Femur (tissue), 1 donor: Measurements from ENCODE around the gene MAP2K1.
"Not testable (repeated sequence)": the region's sequence is repeated elsewhere in the genome, so short reads cannot be mapped to it uniquely, and the experiment has no call there.

Source experiments
- DNase-seq: peaks from one replicate; pipeline ENCODE4 v3.0.0-alpha.2; 2017

Gene MAP2K1

DNA sequence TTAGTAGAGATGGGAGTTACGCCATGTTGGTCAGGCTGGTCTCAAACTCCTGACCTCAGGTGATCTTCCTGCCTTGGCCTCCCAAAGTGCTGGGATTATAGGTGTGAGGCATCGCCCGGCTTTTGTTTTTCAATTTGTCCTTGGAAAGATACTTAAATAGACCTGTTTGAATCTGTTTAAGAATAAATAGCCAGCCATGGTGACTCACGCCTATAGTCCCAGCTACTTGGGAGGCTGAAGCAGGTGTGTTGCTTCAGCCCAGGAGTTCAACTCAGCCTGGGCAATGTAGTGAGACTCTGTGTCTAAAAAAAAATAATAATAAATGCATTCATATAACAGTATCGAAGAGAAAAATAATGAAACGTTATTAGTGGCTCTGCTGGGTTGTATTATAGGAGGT lies 93.6 kb downstream of the MAP2K1 start:
- no peak for DNase-seq

DNA sequence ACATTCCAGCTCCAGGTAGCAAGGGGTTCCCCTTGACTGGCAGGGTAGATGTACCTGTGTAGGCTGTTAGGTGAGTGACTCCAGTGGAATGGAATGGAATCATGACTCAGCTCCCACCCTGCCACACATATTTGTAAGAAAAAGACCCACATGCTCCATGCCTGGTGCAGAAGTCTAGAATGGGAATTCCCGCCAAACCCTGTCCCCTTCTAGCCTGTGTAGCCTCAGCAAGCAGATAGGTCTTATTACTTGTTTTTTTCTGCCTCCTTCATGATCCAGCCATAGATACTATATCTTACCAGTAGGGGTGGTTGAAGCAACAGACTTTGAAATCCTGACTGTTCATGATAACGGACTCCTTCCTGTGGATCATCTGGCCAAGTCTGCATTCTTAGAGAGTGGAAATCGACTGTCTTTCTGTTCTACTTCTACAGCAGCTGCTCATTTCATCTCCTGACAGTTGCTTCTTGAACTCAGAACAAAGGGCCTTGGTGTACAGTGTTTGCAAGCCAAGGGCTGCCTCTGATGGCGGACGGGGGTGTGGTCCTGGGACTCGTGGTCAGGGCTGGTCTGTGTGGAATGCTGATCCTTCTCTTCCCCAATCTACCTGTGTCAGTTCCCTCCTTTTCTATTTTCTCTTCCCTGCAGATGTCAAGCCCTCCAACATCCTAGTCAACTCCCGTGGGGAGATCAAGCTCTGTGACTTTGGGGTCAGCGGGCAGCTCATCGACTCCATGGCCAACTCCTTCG lies 94.6 kb downstream of the MAP2K1 start:
- no peak for DNase-seq

DNA sequence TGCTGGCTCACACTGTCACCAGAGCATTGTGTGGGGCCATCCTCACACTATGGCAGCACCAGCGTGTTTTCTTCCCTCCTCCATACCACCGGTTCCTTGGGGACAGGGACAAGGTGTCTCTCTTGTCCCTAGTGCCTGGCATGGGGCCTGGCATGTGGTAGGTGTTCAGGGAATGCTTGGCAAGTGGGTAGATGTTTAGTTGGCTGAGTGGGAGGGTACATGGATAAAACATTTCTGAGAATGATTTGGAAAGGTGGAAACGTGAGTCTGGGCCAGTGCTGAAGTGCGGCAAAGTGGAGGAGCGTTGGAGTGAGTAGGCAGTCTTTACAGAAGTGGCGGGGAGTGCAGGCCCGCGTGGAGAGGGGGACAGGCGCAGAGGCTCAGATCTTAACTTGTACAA lies 95.8 kb downstream of the MAP2K1 start:
- no peak for DNase-seq

DNA sequence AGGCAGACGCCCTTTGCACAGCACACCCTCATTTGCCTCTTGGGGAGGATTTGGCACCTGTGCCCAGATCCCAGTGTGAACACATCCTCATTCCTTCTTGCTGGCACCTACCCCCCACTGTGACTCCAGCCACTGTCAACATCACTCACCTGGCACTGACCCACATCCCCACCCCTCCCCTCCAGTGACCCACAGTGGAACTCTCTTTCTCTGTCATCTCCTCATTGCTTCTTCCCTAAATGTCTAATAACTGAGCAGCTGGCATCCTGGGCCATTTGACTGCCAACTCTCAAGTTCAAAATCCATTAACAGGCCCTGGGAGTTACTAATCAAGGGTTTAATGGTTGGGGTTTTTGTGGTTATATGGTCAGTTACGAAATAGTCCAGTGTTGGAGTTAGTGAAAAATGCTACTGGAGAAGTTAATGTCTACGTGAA lies 96.4 kb downstream of the MAP2K1 start:
- no peak for DNase-seq

DNA sequence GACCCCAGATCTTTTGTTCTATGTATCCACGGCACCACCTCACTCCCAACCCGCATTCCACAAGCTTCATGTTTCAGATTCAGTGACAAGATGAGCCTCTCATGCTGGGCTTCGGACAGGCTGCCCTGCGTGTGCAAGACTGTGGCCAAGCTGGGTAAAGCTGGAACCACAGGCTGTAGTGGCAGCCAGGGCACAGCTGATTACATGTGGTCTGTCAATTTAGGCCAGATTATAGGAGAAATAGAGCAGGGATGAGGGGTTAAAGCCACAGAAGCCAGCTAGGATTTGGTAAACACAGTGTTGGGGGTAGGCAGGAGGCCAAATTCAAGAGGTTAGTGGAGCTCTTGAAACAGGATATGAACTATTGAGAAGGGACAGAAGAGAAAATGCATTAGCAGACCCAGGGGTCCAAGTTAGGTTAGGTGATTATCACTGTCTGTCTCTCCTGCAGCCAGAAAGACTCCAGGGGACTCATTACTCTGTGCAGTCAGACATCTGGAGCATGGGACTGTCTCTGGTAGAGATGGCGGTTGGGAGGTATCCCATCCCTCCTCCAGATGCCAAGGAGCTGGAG lies 97.9 kb downstream of the MAP2K1 start:
- DNase-seq = peak; percentile 31

DNA sequence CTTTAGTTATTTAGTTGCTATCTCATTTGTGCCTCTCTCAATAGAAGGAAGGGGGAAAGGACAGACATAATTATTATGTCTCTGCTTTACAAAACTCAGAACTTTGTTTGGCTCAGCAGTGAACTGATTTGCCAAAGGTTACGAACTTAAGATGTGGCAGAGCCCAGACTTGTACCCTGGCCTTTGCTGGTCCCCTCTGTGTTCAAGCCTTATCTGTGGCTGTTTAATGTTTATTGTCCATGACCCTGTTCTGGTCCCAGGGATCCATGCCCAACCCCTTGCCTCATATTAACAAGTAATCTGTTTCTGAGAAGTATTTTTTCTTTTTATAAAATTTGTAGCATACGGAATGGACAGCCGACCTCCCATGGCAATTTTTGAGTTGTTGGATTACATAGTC lies 100.2 kb downstream of the MAP2K1 start:
- no peak for DNase-seq

DNA sequence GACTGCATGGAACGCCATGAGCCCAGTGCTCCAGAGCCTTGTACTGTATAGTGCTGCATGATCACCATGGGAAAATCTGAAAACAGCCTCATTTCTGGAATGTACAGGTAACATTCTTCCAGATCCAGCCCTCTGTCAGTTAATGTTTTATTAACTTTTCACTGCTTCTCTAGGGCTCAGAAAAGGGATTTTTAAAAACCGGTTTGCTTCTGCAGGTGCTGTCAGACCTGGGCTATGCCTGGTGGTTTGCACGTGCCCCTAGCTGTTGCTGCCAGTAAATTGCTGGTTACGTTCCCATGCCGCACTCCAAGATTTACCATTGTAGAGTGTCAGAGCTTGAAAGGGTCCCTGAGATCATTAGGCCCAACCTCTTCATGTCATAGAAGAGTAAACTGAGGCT lies 101.8 kb downstream of the MAP2K1 start:
- no peak for DNase-seq

DNA sequence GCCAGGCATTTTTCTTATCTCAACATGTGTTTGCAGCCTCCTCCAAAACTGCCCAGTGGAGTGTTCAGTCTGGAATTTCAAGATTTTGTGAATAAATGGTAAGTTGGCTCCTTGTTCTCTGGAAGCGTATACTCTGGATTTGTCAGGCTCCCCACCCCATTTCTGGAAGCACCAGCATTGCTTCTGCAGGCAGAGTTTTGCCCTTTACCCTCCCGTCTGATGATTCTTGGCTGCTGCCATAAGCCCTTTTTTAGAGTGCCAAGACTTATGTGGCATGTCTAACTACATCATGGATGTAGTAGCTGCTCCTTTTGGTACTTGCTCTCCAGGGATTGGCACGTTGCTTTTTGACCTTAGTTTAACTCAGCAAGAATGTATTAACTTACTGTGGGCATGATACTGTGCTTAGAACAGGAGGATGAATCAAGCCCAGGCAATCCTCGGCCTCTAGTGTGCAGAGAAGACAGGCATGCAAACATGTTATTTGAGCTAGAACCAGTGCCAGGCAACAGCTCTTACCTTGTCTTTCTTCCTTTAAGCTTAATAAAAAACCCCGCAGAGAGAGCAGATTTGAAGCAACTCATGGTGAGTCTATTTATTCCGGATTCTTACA lies 102.6 kb downstream of the MAP2K1 start:
- DNase-seq = no peak

DNA sequence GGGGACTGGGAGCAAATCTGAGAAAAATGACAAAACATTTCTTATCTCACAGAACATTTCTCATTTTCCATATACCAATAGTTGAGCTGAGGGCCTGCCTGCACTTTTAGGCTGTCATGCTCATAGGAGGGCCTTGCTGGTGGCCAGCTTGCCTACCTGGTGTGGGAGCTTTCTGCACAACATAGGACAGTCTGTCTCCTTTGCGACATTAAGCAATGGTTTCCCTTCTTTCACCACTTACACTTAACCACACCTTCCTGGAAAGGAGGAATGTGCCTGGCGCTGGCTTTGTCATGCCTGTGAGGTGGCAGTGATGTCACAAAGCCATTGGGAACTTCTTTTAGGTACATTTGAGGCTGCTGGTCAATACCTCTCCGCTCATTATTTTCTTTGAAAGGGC lies 105.1 kb downstream of the MAP2K1 start:
- no peak for DNase-seq

DNA sequence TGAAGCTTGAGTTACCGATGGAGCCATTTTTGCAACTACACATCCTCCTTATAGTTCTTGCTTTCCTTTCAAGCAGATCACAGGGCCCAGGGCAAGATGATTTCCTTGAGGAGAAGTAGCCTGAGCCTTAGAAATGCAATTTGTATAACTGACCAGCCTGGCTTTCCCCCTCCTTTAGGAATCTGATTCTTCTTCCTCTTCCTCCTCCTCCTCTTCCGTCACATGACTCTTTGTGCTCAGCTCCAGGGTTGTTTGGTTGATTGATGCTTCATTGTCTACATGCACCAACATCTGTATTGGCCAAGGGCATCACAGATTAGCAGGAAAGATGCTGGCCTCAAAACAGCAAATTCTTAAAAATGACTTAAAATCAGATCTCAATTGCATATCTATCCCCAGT lies 107.5 kb downstream of the MAP2K1 start:
- no peak for DNase-seq

DNA sequence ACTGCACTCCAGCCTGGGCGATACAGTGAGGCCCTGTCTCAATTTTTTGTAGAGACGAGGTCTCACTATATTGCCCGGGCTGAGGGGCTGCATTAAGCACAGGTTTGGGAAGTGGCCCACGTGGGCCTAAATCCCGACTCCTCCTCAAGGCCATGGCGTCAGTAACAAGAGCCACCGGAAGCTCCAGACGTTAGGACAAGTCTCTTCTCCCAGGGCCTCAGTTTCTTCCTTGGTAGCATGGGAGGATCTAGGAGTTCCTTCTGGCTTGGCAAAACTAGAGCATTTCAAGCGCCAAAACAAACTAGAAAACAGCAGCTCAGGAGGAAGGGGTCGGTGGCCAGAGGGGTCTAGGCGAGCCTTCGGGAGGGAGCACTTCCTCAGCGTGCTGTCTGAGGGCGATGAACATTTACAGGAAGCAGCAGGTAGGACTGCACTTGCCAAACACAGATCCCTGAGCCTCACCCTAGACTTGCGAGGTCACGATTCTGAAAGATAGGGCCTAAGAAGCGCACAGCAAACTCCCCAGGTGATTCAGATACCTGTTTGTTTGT lies 110.3 kb downstream of the MAP2K1 start:
- no peak for DNase-seq

DNA sequence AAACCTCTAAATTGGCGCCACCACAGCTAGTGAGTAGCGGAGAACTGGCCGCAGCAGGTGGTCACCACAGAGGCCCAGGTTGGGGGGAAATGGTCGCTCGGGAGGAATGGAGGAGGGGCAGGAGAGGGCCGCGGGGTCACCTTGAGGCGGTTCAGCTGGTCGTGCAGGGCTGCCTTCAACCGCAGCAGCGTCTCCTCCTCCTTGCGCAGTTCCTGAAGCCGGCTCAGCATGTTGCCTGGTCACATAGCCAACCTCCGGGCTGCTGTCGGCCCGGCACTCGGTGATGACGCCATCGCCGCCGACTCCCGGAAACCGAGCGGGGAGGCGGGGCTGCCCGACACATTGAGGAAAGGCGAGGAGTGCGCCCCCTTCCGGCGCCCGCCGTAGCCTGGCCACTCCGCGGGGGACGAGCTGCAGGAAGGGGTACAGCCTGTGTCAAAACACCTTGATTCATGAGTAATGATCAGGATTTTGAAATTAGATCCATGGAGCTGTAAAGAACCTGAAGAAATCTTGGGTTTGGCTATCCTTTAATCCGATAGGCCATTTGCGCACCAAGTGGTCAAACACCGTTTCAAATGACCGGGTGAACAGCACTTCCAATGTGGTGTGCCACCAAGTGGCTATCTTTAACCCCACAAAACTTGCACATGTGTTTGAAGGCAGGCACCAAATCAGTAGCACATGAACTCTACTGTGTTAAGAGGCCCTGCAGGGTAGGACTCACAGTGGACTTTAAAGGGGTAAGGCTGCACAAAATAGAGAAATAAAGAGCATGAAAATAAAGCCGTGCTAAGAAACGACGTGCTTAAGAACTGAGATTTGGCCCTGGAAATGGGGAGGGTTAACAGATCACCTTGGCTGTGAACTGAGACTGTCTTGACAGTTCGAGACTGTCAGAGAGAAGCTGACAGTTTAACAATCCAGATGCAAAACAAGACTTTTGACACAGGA lies 111.1 kb downstream of the MAP2K1 start, which contains the start of gene SNAPC5:
Gene SNAPC5, minus strand, starts transcription at position 261 of the 954 bp plus-strand sequence. Its CDS starts 31 bp downstream, at position 230.
- peak; percentile 98 for DNase-seq

DNA sequence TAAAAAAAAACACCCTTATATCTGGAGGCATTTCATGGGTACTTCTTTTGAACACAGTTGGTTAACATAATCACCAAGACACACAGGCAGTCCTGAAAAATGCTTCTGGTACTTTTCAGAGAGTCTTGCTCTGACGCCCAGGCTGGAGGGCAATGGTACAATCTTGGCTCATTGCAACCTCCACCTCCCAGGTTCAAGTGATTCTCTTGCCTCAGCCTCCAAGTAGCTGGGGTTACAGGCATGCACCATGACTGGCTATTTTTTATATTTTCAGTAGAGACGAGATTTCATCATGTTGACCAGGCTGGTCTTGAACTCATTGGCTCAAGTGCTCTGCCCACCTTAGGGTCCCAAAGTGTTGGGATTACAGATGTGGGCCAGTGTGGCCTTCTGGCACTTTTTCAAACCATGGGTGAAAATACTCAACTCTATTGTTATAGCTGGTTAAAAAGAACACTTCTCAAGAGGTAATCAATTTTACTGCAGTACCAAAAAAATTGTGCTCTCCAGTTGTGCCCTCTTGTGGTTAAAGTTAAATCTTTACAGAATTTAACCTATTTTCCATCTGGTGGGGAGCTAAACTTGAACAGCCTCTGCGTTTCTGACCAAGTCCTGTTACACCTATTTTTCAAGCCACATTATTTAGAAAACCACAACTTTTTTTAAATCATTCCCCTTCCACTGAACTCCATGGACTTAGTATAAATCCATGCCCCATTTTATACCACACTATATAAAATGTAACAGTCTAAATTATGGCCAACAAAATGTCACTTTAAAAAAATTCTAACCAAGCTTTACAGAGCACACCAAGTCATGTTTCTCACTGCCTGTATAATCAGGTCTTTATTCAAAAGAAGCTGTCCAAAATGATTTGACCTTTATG lies 112.0 kb downstream of the MAP2K1 start:
- DNase-seq = no peak

DNA sequence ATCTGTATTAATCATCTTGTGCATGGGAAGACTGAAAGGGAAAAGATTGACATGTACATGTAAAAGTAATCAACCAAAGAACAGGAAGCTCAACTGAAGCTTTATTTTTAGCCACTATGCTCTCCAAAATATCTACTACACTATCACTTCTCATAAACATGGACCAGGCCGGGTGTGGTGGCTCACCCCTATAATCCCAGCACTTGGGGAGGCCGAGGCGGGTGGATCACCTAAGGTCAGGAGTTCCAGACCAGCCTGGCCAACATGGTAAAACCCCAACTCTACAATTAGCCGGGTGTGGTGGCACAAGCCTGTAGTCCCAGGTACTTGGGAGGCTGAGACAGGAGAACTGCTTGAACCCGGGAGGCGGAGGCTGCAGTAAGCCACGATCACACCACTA lies 113.6 kb downstream of the MAP2K1 start:
- DNase-seq = not testable (repeated sequence)

DNA sequence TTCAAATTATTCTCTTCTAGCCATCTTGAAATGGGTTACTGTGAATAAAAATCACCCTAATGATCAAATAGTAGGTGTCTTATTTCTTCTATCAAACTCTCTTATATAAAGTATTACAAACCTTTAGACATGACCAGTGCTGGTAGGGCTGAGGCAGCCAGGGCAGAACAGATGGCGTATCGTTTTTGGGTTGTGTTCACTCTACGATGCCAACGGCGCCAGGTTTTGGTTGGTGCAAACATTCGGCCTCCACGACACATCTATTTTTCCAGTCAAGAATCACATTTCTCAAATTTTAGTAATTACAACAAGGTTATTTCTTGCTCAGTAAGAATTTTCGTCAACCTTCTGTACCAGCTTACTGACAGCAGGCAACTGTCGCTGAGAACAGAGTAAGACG lies 115.8 kb downstream of the MAP2K1 start:
- no peak for DNase-seq

DNA sequence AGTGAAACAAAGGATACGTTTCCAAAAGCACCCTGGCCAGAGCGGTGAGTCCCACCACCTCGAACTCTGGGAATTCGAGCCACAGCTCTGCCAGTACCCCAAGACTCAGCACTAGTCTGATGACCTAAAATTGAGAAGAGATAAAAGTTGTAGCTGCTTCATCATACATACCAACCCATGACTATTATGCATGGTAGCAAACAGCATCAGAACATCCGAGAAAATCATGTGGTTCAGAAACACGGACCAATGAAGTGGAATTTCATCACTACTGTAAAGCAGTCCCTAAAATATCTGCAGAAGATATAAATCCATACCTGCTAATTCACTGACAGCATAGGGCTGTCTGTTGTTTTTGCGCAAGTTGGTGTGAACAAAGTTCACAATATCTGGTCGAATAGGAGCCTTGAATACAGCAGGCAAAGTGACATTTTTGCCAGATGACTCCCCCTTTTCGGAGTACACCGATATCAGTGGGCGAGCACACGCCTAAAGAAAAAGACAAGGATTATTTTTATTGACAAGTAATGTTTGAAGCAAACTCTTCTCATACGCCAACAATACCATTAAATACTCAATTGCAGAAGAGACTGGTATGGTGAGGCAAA lies 116.4 kb downstream of the MAP2K1 start:
- not testable (repeated sequence) for DNase-seq

DNA sequence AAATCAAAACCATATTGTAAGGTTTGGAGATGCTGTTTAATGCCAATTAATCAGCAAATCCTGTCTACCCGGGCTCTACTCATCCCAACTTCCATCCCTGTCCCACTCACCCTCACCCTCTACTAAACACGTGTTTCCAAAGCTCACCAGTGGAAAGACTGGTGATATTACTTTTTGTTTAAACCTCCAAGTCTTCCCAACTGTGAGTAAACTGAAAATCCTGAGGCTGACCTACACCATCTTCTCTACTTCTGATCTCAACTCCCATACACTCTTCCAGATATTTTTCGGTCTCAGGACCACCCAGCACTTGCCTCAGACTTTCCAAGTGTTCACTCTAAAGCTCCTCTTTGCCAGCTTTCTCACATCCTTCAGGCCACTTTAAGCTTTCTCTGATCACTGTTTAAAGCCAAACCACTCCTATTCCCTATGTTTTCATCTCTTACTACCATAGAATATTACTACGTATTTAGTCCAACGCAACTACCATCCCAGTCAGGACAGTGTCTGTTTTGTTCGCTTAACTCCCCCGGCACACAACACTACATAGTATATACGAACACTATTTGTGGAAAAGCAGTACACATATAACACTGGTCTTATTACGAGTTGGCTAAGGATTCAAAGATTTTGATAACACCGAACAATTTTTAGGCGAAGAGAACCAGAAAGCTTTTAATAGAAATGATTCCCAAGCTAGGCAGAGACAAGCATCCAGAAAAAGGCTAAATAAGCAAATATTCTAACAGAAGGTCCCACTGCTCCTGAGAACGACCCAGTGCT lies 117.3 kb downstream of the MAP2K1 start:
- no peak for DNase-seq

DNA sequence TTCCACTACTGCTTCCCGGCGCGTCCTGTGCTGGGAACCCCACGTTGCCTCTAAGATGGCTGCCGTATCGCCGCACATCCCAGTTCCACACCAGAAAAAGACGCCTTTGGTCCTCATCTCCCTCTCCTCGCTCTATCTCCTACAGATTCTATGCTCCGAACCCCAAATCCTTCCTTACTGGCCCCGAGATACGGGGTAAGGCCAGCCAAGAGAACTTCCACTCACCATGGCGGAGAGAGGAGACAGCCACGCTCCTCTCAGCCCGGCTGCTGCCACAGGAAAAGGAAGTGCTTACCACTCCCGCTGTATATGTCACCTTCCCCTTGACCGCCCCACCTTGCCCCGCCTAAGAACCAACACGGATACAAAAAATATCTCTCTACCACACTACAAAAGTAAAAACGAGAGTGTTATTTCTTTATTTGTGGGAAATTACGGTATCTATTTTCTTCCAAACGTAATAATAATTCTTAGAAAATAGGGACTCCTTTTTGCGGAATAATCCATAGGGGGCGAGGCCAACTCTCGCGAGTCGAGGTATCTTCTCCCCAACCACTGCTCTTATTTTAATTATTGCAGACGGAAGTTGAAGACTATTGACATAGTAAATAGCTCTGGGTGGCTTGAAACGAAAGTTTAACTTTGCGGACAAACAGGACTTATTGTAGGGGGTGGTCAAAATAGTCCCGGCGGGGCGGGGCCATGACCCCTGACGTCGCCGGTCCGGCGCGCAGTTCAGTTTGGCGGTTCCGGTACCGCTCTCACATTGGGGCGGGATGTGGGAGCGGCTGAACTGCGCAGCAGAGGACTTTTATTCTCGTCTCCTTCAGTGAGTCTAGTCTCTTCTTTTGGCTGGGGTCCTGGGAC lies 118.1 kb downstream of the MAP2K1 start, which contains the start of the genes RPL4 and ZWILCH:
Gene RPL4, minus strand, starts transcription at position 293 of the 867 bp plus-strand sequence. Its CDS starts 65 bp downstream, at position 228.
Gene ZWILCH, plus strand, starts transcription at position 764 of the 867 bp plus-strand sequence. Its CDS starts 13 bp downstream, at position 777.
- DNase-seq = peak; percentile 86

DNA sequence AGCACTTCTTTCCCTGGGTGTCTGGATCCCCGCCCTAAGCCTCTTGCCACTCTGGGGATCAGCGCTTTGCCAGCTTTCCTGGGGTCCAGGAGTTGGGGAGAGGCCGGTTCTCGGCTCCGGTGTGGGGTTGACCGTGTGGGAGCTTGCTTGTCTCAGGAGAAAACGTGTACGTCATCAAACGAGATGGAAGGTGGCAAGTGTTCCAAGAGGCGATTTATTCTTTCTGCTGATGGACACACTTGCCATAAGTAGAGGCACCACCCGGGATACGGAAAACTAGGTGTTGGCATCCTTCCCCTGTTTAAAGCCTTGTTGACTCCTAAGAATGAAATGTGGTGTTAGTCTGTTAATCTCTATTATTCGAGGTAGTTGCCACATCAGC lies 118.7 kb downstream of the MAP2K1 start:
- no peak for DNase-seq
